ENCODE results near the gene CD300E.

Gene CD300E

DNA sequence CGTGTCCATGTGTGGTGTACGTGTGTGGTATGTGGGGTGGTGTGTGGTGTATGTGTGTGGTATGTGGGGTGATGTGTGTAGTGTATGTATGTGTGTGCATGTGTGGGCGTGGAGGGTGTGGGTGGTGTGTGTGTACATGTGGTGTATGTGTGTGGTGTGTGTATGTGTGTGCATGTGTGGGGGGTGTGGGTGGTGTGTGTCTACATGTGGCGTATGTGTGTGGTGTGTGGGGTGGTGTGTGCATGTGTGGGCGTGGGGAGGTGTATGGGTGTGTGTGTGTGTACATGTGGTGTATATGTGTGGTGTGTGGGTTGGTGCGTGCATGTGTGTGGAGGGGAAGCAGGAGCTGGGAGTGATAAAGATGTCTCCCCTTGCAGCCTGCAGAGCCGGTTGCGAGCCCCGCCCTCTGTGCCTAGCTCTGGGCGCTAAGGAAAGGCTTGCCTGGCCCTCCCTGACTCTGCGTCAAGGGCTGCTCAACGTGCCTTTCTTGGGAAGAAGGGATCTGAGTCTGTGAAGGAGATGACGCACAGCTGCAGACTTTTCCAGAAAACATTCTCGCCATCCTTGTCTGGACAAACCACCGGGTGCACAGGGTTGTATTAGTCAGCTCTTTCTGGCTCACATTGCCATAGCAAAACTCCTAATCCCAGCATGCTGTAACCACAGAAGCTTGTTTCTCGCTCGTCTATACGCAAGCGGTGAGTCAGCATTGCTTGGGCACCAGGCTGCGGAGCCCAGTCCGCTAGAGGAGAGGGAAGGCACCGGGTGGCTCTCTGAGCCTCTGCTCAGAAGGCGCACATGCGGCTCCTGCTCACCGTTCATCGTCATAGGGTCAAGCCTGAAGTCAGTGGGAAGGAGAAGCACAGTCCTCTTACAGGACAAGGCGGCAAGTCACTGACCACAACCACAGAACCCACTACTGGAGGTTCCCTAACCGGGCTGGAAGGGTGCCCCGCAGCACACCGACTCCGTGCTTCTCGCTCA, 54.2 kb downstream of the CD300E start:
- no peak for DNase-seq (ENCODE audit: low read depth in 2 of 2, low spot score in 1 of 2)

DNA sequence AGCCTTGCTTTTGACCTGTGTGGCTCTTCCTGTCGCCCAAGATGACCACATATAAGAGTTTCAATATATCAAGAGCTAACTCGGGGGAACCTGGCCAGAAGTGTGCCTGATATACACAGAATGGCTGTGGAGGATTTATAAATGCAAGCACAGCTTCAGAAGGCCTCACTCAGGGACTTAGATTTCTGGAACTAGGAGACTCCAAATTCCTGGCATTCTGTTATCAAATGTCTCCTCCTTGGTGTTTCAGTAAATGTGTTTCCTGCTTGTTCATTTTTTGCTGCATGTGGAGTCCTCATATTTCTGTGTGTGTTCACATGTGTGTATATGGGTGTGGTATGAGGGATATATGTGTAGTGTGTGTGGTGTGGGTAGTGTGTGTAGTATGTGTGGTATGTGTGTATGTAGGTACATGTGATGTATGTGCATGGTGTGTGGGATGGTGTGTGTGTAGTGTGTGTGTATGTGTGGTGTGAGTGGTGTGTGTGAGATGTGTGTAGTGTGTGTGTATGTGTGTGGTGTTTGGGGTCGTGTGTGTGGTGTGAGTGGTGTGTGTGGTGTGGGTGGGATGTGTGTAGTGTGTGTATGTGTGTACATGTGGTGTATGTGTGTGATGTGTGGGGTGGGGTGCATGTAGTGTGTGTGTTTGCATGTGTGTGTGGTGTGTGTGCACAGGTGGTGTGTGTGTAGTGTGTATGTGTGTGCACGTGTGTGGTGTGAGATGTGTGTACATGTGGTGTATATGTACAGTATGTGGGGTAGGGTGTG, 55.2 kb downstream of the CD300E start:
- no peak for DNase-seq (ENCODE audit: low read depth in 2 of 2, low spot score in 1 of 2)

DNA sequence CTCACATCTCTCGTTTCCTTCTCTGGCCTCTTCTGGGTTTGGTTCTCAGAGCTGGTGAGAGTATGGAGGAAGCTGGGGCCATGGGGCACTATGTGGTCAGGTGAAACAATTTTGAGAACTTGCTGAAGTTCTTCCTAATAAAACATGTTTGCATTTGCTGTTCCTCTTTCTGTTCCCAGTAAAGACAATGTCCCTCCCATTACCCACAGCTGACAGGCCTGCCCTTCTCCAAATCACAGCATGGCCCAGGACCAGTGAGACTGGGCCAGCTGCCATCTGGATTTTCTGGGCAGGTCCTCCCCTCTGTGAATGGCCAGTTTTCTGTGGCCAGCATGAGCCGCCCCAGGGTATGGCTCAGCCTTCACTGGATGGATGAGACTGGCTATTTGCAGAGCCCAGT, 56.1 kb downstream of the CD300E start, which contains the start of gene CD300H:
Gene CD300H (minus strand): TSS at position 113 of the 400 bp plus-strand sequence.
- no peak for DNase-seq (ENCODE audit: low read depth in 2 of 2, low spot score in 1 of 2)

DNA sequence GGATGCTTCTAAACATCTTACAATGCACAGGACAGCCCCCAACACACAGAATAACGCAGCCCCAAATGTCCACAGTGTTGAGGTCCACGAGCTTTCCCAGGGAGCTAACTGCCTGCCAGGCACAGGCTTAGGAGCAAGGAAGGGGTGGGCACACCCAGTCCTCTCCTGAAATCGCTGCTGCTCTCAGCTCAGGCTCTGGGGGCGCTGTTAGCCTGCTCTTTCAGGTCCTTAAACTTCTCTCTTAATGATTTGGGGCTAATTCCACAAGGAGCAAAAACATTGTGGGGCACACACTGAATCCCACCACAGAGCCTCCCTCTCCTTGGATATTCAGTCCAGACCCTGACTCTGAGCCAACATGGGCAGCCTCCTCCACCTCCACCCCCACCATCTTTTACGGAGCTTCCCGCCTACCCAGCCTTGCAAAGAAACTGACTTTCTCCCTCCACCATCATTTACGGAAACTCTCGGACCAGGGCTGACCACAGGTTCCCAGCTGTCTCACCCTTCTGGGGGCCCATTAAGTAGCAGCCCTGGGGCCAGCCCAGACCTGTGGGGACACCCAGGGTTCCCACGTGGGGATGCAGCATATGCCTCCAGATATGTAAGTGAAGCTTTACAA, 57.3 kb downstream of the CD300E start:
- DNase-seq (ENCODE audit: low read depth in 2 of 2, low spot score in 1 of 2): no peak

DNA sequence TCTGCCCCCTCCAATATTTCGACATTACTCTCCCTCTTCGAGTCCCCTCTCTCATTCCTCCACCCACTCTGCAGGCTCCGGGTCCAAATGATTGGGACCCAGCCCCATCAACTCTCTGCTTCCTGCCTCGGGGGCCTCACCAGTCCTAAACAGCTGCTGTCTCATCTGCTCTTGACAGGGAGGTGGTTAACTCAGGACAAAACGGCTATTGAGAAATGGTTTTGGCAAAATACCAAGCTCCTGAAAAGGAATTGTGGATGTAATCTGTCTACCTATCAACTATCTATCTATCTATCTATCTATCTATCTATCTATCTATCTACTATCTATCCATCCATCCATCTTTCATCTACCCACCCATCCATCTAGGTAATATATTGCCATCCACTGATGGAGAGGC, 58.4 kb downstream of the CD300E start:
- DNase-seq (ENCODE audit: low read depth in 2 of 2, low spot score in 1 of 2): no peak

DNA sequence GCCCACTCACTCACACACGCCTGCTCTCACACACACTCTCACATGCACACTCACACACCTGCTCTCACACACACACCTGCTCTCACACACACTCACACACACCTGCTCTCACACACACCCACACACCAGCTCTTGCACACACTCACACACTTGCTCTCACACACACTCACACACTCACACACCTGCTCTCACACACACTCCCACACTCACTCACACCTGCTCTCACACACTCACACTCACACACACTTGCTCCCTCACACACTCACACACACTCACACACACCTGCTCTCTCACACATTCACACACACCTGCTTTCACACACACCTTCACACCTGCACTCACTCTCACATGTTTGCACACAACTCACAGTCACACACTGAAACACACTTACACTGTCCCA, 60.2 kb downstream of the CD300E start:
- DNase-seq (ENCODE audit: low read depth in 2 of 2, low spot score in 1 of 2): no peak

DNA sequence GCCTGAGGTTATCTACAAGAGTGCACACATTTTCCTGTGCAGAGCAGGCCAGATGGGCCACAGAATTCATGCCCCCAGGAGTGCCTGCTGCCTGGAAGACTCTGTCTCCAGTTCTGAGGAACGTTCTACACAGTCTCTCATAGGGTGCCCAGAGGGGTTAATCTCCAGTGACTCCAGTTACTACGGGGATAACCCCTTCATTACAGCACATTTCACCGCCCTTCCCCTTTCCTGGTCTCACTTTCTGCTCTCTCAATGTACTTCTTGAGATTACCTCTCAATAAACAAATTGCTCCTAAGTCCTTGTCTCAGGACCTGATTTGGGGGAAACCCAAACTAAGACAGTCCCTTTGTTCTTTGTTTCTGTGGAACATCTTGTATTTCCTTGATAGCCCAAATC, 62.0 kb downstream of the CD300E start:
- no peak for DNase-seq (ENCODE audit: low read depth in 2 of 2, low spot score in 1 of 2)
